Measurements from ENCODE around the gene ATF5.

DNA sequence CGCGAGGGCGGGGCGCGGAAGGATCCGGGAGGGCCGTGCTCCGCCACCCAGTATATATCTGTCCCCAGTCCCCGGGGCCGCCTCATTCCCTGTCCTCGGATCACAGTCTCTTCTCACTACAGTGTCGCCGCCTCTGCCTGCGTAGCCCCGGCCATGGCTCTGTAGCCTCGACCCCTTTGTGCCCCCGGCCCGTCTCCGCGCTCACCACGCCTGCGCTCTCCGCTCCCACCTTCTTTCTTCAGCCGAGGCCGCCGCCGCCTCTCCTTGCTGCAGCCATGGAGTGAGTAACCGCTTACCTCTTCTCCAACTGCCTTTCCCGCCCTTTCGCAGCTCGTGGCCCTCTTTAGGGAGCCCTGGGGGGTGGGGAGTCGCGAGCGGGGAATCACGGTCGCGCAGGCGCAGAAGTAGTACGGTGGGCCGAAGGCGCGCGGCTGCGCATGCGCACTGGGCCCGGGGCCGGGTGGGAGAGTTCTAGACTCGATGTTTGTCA lies at the start of gene ATF5, which contains the start of gene NUP62:
- TF ChIP-seq, protein P1, sequence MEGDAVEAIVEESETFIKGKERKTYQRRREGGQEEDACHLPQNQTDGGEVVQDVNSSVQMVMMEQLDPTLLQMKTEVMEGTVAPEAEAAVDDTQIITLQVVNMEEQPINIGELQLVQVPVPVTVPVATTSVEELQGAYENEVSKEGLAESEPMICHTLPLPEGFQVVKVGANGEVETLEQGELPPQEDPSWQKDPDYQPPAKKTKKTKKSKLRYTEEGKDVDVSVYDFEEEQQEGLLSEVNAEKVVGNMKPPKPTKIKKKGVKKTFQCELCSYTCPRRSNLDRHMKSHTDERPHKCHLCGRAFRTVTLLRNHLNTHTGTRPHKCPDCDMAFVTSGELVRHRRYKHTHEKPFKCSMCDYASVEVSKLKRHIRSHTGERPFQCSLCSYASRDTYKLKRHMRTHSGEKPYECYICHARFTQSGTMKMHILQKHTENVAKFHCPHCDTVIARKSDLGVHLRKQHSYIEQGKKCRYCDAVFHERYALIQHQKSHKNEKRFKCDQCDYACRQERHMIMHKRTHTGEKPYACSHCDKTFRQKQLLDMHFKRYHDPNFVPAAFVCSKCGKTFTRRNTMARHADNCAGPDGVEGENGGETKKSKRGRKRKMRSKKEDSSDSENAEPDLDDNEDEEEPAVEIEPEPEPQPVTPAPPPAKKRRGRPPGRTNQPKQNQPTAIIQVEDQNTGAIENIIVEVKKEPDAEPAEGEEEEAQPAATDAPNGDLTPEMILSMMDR (IDR thresholded peaks at IDR 0.05; ENCODE audit: poor library complexity) = no peak
- no peak for TF ChIP-seq EZH2 (IDR thresholded peaks at IDR 0.05; ENCODE audit: borderline replicate concordance)
